ENCODE data around the gene NOB1.

NOB1 gene

DNA sequence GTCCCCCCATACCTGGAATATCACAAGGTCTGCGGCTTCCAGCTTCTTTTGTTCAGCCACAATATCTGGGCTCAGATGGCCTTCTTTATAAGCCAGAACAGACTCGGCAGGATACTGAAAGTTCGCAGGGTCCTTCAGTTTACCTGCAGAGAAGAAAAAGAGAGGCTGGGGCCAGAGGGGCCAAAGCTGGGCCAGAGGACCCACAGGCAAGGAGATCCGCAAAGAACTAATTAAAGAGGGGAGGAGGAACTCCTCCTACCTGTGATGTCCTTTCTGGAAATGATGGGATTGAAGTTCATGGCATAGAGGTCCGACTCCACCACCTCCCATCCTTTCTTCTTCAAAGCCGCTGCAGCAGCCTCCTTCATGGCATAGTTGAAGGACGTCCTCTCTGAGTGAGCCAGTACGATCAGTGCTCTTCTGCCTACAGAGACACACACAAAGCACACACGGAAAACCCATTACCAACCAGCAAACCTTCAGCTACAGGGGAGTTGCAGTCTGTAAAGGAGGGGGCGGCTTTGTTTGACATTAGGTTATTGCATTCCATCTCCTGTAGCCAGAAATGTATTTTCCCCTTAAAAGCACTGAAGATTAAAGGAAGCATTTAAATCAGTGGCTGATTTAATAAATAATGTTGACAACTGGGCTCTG is 36.5 kb downstream of the NOB1 start:
- DNase-seq: no peak

DNA sequence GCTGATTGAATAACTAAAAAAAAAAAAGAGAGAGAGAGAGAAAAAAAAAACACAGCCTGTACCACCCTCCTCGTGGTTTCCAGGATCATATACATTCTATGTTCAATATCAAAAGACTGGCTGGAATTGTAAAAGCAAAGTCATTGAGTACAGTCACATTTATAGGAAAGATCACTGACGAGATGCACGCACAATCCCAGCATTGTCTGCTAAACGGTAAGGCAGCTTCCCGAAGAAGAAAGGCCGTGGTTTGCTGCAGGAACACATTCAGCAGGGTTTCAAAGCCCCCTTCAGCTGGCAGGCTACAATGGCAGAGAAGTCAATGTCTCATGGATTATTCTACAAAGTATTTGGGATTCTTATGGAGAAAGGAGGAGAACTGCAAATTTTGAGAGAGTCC is 37.7 kb downstream of the NOB1 start:
- no peak for DNase-seq

DNA sequence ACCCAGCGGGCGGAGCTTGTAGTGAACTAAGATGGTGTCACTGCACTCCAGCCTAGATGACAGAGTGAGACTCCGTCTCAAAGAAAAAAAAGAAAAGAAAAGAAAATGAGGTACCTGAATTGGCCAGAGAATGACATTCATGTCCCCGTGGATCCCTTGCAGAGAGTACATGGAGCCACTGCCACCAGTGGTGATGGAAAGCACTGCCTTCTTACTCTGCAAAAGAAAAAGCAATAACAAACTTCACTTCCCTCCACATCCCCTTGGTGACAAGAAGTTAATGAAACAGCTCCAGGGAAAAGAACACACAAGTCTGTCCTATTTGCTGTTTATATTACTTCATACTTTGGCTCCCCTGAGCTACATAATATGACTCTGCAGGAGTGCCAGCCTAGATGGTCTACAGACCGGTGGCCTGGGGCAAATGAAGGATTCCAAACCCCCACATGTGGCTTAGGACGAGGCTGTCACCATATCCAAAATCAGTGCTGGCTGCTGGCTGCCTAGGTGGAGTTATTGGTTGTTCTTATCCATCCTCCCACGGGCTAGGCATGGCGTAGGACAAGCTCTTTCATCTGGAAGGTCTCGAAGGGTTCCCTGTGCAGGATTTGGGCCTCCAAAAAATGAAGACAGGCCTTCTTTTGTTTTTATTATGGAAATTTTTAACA is 41.7 kb downstream of the NOB1 start:
- no peak for DNase-seq

DNA sequence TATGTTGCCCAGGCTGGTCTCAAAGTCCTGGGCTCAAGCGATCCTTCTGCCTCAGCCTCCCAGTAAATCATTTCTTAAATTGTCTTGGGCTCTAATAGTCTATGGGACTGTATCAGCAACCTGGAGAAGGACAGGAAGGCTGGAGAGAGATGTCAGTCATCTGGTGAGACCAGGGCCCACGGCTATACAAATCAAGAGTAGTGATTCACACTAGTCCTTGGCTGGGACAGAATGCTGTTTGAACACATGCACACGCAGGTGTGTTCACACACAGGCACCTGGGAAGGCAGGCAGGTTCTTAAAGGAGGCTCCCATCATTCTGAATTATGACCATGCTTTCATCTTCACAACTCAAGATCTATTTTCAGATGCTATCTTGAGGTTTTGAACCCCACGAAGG is 42.4 kb downstream of the NOB1 start:
- no peak for DNase-seq

DNA sequence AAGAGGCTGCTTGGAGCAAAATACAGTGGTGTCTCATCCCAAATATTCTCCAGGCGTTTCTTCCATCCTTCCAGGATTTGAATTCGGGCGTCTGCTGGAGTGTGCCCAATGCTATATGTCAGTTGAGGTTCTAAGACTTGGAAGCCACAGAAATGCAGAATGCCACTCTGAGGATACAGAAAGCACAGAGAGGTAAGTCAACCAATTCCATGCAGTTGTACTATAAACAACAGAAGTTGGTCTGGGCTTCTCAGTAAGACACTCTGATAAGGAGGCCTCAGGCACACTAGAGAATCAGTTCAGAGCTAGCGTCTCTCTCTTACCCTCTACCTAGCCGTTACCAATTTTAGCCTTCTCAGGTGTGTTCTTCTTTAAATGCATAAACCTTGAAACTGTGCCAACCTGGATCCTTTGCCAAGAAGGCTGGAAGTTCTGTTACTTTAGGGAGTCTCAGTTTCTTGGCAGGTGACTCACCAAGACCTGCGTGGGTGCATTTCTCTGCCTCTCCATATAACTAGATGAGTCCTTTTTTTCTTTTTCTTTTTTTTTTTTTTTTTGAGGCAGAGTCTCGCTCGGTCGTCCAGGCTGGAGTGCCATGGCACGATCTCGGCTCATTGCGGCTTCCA is 43.5 kb downstream of the NOB1 start:
- DNase-seq: no peak

DNA sequence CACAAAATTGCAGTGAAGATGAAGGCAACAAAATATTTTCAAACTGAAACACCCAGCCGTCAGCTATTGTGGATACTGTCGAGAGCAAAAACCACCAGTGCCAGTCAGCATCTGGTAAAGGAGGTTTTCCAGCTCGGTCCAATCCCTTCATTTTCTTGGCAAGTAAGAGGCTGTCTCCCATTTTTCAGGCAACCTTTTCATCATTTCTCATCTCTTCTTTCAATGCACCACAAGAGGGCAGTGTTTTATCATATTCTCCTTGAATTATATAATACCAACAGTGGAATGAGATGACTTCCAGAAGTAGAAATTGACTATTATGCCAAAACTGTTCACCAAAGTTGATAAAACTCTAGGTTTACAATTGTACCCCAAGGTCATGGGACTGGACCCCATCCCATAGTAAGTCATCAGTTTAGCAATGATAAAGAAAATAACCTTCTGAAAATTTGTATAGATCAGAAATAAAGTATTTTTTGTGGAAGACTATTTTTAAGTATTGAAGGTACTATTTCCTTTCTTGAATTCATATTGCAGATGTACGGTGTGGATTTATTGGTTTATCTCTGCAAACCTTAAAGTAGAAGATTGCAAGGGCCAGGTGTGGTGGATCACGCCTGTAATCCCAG is 45.2 kb downstream of the NOB1 start:
- peak; percentile 68 for DNase-seq

DNA sequence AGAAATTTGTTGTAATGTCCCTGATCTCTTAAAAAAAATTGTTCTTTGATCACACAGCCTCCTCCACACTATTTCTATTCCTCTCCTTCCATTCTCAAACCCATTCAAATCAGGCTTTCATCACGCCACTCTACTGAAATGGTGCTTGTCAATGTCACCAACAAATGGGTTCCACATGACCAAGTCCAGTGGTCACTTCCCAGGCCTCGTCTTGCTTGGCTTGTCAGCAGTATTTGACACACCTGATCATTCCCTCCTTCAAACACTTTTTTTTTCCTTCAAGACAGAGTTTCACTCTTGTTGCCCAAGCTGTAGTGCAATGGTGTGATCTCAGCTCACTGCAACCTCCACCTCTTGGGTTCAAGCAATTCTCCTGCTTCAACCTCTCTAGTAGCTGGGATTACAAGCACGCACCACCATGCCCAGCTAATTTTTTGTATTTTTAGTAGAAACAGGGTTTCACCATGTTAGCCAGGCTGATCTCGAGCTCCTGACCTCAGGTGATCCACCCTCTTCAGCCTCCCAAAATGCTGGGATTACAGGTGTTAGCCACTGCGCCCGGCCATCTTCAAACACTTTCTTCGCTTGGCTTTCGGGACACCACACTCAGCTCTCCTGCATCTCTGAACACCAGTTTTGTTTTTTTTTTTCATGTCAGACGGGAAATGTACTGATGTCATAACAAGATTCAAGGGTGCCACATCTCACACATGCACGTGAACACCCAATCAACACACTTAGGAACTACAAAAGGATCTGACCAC is 46.6 kb downstream of the NOB1 start:
- no peak for DNase-seq

DNA sequence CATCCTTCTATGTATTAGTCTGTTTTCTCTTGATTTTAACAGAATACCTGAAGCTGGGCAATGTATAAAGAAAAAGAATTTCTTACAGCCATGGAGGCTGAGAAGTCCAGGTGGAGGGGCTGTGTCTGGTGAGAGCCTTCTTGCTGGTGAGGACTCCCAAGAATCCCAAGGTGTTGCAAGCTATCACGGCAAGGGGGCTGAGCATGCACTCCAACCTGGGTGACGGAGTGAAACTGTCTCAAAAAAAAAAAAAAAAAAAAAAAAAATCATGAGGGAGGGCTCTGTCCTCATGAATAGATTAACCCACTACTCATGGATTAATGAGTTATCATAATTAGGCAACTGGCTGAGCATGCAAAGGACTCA is 47.8 kb downstream of the NOB1 start:
- DNase-seq: no peak

DNA sequence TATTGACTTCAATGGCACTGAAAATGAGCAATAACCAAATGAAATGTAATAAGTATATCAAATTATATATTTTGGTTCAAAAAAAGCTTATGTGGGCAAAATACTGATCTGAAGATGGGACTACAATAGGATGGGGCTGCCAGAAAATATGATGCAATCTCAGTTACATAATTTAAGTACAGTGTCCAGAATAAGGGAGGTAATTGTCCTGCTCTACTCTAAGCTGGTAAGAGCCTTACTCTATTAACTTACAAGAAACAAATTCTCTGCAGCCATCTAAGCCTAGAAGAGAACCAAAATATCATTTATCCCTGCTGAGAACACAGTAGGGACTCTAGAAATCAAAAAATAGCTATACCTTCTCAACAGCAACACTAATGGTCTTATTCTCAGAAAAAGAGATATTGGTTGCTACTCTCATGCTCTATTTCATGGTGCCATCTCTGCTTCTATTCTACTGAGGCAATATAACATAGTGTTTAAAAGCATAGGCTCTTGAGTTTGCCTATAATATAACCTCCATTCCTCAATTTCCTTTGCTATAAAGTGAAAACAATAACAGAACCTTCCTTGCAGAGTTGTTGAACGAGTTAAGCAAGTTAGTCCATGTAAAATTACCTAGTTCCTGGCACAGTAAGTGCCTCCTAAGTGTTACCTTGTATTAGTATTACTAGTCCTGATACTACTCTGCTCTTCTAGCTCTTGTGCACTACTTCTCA is 48.3 kb downstream of the NOB1 start:
- DNase-seq: no peak

DNA sequence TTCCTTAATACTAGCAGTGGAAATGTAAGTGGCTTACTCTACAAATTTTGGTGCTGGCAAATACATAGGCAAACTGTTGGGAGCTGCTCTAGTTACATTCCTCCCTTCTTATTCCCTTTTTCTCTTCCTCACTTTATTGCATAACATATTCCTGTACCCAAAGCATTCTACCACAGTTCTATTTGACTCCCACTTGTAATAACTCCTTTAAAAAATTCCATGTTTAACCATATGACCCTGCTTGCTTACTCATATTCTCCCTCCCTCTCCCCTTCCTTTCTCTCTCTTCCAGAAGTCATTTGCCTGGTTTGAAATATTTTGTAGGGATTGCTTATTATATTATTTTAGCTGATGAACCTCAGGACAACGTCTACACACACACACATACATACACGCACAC is 51.1 kb downstream of the NOB1 start:
- peak; percentile 20 for DNase-seq

DNA sequence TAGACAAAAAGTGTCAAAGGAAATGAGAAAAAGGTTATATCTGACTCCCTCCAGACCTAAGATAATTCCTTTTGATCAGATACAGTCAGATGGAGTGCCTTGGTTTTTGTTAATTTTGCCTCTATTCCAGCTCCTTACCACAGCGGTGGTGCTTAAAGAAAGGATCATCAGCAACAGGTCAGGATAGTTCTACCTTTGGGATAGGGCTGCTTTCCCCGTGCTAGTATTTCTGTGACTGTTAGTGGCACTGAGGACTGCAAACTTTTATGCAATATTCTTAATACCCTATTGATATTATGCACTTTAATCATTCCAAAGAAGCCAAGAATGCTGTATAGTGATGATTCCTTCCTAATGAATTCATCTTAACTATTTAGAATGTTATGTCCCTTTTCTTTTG is 52.9 kb downstream of the NOB1 start:
- no peak for DNase-seq

DNA sequence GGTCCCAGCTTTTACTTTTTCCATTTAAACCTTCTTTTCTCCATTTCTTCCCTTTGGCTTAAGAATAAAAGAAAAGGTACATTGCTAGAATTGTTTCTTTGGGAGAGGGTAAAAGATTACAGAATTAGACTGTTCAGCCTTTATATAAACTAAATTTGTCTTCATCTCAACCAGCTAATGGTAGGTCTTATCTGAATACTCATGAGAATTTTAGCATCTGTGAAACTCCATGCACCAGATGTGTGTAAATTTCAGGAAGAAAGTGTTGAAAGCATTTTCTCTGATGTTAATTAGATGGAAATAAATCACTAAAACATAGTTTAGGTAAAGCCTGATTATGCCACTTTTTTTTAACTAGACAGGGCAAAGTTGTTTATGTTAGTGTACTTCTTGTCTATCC is 53.3 kb downstream of the NOB1 start:
- no peak for DNase-seq

DNA sequence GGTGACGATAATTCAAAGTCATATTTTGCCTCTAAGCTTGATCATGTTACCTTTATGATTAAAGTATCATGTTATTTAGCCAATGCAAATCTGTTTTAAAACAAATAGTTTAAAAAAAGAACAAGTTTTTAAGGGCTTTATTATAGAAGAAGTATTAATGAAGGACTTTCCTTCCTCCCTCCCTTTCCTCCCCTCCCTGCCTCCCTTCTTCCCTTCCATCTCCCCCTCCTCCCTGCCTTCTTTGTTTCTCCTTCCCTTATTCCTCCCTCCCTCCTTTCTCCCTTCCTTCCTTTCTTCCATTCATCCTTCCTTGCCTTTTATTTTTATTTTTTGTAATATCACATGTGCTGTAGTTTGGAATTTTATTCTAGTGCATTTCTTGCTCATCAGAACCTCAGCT is 54.8 kb downstream of the NOB1 start:
- DNase-seq: no peak

DNA sequence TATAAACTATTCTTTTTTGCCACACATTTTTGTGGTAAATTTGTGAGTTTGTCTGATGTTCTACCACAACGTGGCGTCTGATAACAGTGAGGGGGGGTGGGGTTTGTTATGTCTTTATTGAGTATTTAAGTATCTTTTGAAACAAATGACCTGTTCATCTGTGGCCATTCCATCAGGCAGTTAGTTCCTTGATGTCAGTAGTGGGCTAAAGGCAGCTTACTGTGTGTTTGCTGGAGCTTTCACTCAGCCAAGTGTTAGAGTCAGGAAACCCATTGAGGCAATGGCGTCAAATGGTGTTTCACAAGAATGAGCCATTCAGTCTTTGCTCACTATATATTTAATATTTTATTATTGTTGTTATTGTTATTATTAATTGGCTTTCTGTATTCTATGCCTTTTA is 56.3 kb downstream of the NOB1 start:
- DNase-seq: no peak

DNA sequence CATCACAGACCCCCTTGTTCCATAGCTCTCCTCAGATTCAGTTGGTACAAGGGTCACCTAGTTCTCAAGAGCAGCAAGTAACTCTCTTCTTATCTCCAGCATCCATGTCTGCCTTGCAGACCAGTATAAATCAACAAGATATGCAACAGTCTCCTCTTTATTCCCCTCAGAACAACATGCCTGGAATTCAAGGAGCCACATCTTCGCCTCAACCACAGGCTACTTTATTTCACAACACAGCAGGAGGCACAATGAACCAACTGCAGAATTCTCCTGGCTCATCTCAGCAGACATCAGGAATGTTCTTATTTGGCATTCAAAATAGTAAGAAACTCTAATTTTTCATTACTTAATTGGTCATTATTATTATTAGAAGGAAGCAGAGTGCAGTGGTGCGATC is 60.8 kb downstream of the NOB1 start:
- no peak for DNase-seq

DNA sequence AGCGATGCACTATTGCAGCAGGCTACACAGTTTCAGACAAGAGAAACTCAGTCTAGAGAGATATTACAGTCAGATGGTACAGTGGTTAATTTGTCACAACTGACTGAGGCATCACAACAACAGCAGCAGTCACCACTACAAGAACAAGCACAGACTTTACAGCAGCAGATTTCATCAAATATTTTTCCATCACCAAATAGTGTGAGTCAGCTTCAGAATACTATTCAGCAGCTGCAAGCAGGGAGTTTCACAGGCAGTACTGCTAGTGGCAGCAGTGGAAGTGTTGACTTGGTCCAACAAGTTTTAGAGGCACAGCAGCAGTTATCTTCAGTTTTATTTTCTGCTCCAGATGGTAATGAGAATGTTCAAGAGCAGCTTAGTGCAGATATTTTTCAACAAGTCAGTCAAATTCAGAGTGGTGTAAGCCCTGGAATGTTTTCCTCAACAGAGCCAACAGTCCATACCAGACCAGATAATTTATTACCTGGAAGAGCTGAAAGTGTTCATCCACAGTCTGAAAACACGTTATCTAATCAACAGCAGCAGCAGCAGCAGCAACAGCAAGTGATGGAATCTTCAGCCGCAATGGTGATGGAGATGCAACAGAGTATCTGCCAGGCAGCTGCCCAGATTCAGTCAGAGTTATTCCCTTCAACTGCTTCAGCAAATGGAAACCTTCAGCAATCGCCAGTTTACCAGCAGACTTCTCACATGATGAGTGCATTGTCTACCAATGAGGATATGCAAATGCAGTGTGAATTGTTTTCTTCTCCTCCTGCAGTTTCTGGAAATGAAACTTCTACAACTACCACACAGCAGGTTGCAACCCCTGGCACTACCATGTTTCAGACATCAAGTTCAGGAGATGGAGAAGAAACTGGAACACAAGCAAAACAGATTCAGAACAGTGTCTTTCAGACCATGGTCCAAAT is 62.5 kb downstream of the NOB1 start:
- DNase-seq: peak; percentile 12

Data from fibroblast of skin of back (primary cell).